ENCODE data around the gene COL28A1.
"Not testable (repeated sequence)": the region's sequence is repeated elsewhere in the genome, so short reads cannot be mapped to it uniquely, and the experiment has no call there.

The COL28A1 gene

GRCh38 chr7:7464991-7465765 lies 70.5 kb downstream of the COL28A1 start:
- not testable (repeated sequence) for DNase-seq (ENCODE audit: low spot score)

DNA sequence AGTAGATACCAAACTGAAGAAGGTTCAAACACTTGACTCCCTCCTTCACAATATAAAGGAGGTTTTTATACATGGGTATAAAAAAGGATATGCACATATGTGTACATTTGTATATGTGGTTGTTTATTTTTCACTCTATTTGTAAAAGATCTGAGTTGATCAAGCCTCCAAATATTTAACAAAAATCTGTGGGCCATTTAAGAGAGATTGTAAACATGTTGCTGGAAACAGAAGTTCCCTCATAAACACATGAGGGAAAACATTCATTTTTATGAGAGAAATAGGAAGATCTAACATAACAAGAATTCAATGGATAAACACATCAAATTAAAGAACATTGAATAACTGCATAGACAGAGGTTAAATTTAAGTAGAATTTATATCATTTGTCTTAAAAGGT lies 81.7 kb downstream of the COL28A1 start:
- DNase-seq (ENCODE audit: low spot score), result no peak

DNA sequence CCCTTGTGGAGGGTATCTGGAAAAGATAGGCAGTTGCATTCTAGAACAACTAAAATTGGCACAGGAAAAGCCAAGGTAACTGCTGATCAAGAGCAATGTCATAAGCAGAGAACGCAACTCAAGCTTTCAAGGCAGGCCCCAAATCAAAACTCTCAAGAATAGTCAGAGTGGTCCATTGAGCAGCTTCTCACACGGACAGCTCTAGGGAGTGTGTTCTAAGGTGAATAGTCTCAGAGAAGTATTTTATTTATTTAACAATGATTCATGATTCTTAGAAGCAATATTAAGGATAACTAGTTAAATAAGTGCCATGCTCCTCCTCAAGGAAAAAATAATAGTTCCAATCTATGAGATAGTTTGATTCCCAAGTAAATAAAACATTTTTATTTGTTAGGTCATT lies 83.0 kb downstream of the COL28A1 start:
- DNase-seq (ENCODE audit: low spot score), result no peak

GRCh38 chr7:7452119-7452518 lies 83.6 kb downstream of the COL28A1 start:
- DNase-seq (ENCODE audit: low spot score), result no peak

DNA sequence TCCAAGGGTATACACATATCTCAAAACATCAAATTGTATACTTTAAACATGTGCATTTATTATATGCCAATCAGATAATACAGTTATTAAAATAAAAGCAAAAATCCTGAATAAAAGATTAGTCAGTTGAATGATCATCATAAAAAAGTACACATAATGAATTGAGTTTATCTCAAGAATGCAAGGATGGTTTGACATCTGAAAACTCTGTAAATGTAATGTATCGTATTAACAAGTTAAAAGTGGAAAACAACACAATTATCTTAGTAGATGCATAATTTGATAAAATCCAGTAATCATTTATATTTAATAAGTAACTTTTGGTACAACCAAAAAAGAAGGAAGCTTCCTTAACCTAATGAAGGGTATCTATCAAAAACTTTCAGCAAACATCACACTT lies 86.6 kb downstream of the COL28A1 start:
- DNase-seq (ENCODE audit: low spot score), result no peak

DNA sequence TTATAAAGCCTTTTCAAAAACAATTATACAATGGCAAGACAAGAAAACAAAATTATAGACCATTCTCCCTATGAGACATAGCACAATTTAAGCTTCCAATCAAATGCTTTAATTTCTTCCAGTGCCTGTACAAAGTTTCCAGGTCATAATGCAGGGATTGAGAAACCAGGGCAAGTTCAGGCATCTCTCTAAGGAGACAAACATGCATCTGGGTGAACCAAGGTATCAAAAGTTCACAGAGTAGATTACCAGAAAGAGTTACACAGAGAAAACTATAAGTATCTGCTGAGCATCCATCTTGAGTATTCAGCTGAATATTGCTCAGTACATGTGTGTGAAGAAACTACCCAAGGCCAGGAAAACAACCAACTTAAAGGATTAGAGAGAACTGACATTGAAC lies 89.1 kb downstream of the COL28A1 start:
- no peak for DNase-seq (ENCODE audit: low spot score)

- DNase-seq (ENCODE audit: low spot score), result no peak
Measured at GRCh38 chr7:7443806-7444350, 91.8 kb downstream of the COL28A1 start.

DNA sequence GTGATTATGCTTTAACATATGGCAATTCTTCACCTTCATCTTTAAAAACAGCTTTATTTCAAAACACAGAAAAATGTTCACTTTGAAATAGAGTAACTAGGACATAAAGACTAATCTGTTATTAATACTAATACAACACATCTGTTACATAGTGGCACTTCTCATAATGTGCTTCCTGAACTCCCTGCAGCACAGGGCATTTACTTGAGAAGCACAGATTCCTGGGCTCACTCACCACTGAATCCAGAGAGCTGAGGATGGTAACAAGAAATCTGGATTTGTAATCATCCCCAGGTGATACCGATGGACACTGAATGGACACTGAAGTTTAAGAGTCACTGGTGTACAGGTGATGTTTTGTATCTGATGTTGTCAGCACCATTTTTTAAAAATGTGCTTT lies 96.1 kb downstream of the COL28A1 start:
- no peak for DNase-seq (ENCODE audit: low spot score)

DNA sequence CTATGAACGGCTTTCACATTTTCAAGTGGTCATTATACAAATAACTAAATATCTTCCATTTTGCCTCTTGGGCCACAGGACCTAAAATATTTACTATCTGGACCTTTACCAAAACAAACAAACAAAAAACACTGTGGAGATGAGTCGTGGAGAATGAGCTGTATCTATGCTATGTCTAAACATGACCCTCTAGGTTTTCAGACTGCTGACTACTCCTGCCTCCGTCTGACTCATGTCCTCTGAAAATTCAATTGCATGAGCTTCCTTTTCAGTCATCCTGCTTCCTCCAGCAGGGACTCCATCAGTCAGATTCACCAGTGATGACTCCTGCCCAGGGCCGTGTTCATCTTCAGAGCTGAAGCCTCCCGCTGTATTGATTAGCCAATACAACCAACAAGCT lies 96.8 kb downstream of the COL28A1 start:
- DNase-seq (ENCODE audit: low spot score), result no peak

- no peak for DNase-seq (ENCODE audit: low spot score)
Measured at GRCh38 chr7:7435978-7436377, 99.7 kb downstream of the COL28A1 start.

DNA sequence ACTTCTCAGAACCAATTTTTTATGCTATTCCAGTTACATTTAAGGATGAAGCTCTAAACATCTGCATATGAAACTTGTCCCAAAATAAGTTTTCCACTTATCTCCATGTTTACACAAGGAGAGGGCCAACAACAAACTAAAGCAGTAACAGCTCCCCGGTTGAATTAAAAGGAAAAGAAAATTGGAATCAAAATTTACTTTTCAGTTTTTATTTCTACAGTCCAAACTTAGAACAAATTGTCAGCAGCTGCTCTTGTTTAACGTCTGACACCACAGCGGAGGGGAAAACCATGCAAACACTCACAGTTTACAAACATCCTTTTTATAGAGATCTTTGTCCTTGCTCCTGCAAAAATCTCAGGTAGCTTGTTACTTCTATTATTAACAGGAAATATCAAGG lies 101.3 kb downstream of the COL28A1 start:
- no peak for DNase-seq (ENCODE audit: low spot score)

GRCh38 chr7:7433811-7434210 lies 101.9 kb downstream of the COL28A1 start:
- DNase-seq (ENCODE audit: low spot score), result no peak

GRCh38 chr7:7432979-7433378 lies 102.7 kb downstream of the COL28A1 start:
- DNase-seq (ENCODE audit: low spot score), result no peak

DNA sequence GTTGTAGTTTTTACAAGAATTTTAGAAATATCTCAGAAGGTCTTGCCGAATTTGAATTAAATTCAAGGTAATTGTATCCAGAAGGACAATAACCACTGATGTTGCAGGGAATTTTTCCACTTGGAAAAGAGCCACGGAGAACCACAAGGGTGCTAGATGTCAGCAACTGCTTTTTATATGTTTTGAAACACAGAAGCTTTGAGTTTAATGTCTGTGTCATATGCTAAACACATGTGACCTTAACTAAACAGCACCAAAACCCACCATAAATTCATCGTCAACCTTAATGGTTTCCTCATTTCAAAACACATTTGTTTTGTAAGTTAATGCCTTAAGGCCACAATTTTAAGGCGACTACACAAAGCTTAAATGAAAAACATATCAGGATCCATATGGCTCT lies 106.9 kb downstream of the COL28A1 start:
- DNase-seq (ENCODE audit: low spot score), result no peak

DNA sequence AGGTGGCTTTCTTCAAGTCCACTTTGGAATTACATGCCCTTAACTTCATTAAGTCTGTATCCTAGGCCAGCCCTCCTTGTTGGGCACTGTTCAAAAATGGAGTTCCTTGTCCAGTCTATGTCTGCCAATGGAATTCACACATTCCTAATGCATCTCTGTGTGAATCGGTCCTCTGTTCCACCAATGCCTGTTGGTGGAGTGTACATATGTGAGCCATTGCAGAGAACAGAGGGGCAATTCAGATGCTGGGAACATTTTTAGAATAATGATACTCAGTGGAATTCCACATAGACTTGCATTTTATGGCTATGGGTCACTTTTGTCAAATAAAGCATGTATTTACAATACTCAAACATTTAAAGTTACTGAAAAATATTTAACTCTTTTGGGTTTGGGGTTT lies 108.3 kb downstream of the COL28A1 start:
- DNase-seq (ENCODE audit: low spot score), result peak; percentile 96

- no peak for DNase-seq (ENCODE audit: low spot score)
Measured at GRCh38 chr7:7426676-7427075, 109.0 kb downstream of the COL28A1 start.

- DNase-seq (ENCODE audit: low spot score), result no peak
Measured at GRCh38 chr7:7425321-7425720, 110.4 kb downstream of the COL28A1 start.

GRCh38 chr7:7424151-7424873 lies 111.4 kb downstream of the COL28A1 start:
- peak; percentile 90 for DNase-seq (ENCODE audit: low spot score)

DNA sequence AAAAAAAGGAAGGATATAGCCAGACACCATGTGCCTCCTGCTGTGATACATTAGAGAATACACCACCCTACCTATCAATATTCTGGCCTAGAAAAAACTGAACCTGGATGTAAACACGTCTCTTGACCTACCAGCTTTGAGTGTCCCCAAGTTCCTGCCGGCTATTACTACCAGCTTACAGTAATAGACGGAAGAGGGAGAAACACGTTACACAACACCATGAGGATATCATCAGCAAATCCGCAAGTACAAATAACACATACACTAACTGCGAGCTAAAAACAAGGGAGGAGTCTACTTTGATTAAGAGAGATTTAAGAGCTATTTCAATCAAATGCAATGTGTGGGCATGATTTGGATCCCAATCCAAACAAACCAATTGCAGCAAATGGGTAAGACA lies 113.0 kb downstream of the COL28A1 start:
- no peak for DNase-seq (ENCODE audit: low spot score)

GRCh38 chr7:7421826-7422225 lies 113.8 kb downstream of the COL28A1 start:
- no peak for DNase-seq (ENCODE audit: low spot score)

DNA sequence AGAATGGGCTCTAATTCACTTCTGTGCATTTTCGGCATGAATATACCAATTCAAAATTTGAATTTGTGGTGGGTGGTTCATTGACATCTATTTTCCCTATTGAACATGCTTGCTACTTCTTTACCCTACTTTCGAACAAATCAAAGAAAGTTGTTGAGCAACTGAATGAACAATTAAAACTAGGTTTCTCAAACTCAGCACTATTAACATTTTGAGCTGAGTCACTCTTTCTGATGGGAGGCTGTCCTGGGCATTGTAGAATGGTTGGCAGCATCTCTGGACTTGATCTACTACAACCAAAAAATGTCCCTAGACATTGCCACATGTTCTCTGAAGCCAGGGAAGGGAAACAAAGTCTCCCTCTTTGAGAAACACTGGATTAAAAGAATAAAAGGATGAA lies 116.7 kb downstream of the COL28A1 start:
- no peak for DNase-seq (ENCODE audit: low spot score)

DNA sequence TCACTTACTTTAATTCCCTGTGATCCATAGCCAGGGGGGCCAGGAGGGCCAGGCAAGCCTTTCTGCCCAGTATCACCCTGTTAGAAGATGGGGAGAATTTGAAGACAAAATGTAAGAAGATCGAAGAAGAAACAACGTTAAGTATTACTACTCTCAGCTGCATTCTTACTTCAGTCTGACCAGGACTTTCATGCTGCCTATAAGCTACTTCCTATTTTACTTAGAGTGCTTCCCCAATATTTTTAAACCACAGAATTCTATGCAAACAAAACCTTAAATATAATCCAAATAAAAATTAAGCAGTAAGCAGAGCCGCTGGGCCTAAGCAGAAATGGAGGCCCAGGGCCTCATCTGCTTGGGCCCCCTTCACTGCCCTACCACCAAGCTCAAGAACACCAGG lies 117.8 kb downstream of the COL28A1 start:
- DNase-seq (ENCODE audit: low spot score), result no peak

DNA sequence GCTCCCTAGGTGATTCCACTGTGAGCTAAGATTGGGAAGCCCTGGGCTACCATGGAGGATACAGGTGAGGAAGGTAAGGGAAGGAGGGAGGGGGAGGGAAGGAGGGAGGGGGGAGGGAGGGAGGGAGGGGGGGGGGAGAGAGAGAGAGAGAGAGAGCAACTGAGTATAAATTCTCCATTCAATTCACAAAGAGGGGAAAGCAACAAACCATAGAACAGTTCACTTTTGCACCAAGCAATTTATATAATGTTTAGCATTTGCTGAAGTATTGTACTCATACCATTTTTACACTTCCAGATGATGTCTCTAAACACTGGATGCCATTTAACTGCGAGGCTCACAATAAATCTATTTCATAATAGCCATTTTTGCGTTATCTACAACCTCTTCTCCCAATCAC lies 118.3 kb downstream of the COL28A1 start:
- no peak for DNase-seq (ENCODE audit: low spot score)
